Globus pallidus (tissue), 1 donor: ENCODE data around the gene KRTAP4-6.
"Not testable (repeated sequence)": the region's sequence is repeated elsewhere in the genome, so short reads cannot be mapped to it uniquely, and the experiment has no call there.

ENCODE experiments used
- DNase-seq: peaks from one replicate; pipeline ENCODE4 v3.0.0-alpha.2; 2015; ENCODE audit warnings: low spot score

Gene KRTAP4-6

DNA sequence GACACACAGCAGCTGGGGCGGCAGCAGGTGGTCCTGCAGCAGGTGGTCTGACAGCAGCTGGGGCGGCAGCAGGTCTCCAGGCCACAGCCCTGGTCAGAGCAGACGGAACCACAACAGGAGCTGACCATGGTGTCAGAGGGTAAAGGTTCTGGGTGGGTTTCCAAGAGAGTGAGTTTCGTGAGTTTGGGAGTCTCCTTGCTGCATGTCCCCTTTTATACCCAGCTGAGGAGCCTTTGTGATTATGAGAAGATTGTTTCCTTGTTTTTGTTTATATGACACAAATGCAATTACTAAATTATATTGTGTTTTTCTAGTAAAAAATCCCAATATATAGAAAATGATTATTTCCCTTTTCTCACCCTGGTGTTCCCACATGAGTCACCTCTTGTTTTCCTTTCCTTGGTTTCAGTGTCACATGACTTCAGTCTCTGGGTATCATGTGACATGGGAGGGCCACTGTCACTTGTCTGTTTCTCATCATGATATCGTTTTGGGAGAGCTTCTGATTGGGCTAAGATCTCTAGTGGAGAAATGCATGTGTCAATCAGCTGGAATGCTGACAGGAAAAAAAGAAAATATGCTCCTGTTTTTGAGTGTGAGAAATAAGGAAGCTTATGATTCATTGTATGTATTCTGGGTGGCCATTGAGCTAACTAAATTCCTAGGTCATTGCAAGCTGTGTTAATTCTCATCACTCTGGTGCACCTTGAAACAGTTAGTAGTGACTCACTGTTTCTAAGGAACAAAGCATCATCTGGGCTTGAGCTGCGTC lies at the start of gene KRTAP4-6:
KRTAP4-6 (minus strand) TSS at position 185 of the 772 bp plus-strand sequence; CDS start at position 128, 57 bp downstream.
- DNase-seq = no peak

DNA sequence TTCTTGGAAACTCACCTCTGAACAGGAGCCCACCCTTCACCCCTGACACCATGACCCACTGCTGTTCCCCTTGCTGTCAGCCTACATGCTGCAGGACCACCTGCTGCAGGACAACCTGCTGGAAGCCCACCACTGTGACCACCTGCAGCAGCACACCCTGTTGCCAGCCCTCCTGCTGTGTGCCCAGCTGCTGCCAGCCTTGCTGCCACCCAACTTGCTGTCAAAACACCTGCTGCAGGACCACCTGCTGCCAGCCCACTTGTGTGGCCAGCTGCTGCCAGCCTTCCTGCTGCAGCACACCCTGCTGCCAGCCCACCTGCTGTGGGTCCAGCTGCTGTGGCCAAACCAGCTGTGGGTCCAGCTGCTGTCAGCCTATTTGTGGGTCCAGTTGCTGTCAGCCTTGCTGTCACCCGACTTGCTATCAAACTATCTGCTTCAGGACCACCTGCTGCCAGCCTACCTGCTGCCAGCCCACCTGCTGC lies 49.5 kb upstream of the KRTAP4-6 start, which contains the start of gene KRTAP9-1:
KRTAP9-1 (plus strand) TSS at position 51 of the 482 bp plus-strand sequence; CDS start at position 51, 0 bp downstream.
- not testable (repeated sequence) for DNase-seq

DNA sequence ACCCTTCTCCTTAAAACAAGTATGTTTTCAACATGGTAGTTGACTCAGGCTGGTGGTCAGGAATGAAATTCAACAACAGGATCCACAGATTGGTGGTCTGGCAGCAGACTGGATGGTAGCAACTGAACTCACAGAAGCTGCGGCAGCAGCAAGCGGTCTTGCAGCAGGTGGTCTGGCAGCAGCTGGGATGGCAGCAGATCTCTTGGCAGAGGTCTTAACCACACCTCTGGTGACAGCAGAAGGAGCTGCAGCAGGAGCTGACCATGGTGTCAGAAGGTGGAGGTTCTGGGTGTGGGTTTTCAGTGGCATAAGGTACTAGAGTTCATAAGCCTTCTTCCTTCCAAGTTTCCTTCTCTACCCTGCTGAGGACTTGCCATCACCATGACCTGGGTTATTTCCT lies 46.5 kb upstream of the KRTAP4-6 start:
- DNase-seq = no peak

DNA sequence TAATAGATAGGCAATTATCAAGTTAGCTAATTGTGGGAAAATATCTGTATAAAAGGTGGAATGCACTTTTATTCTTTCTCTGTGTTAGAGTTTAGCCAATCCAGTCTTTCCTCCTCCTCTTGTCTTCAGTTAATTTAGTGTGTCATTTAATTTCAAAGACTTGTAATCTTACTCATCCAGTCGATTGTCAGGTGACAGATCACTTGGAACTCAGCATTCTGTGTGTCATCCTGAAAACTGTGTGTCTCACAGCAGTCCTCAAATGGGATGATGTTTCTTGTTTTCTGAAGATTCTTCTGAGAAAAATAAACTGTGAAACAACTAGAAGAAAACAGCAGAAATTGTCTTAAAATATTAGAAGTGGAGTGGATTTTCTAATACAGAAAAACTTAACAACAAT lies 44.7 kb upstream of the KRTAP4-6 start:
- no peak for DNase-seq

DNA sequence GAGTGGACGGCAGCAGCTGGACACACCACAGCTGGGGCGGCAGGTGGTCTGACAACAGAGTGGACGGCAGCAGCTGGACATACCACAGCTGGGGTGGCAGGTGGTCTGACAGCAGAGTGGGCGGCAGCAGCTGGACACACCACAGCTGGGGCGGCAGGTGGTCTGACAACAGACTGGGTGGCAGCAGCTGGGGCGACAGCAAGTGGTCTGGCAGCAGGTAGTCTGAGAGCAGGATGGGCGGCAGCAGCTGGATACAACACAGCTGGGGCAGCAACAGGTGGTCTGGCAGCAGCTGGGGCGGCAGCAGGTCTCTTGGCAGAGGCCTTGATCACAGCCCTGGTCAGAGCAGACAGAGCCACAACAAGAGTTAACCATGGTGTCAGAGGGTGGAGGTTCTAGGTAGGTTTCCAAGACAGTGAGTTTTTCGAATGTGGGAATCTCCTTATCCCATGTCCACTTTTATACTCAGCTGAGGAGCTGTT lies 44.2 kb upstream of the KRTAP4-6 start, which contains the start of gene KRTAP4-1:
KRTAP4-1 (minus strand) TSS at position 432 of the 482 bp plus-strand sequence; CDS start at position 375, 57 bp downstream.
- no peak for DNase-seq

DNA sequence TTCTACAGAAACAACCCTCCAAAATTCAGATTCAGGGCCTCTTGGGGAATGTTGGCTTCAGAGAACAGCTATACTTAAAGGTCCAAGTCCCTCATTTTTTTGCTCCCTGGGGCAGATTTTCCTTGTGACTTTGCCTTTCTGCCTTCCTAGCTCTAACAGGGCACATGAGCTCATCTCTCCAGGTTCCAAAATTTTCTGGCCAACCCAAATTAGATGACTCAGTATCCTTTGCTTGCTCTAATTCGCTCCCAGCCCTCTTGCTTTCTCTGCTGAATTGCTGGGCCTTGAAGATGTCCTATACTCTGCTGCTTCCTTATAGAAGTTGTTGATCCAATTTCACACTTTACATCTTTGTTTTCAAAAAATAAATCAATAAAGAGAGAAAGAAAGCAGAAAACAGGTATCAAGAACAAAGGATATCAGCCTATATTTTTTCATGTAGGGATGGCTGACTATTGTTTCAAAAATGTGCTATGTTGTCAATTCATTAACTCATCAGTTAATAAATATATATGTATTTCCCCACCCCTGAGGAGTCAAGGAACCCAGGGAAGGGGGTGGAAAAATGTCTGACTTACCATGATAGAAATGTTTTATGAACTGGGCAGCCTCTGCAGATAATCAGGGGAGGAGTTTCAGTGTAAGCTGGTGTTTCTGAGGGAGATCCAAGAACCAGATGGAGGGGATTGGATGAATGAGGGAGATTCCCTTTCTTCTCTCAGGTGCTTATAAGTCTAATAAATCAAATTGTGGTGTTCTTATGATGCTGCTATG lies 38.7 kb upstream of the KRTAP4-6 start:
- DNase-seq = no peak

DNA sequence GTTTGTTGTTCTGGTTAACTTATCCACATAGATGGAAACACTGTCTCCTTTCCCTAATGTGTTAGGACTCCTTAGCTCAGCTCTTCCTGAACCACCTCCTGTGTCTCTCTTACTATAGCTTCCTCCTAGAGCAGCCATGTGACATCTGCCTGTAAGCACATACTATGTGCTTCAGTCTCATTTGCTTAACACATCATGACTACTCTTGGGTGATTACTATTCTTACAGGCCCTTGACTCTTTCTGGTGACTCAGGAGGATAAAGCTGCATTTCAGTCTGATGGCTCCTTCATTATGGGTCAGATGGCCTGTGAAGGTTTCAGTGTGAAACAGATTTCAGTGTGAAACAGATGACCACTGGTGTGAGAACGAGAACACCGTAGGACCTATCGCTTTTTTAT lies 38.0 kb upstream of the KRTAP4-6 start:
- no peak for DNase-seq

DNA sequence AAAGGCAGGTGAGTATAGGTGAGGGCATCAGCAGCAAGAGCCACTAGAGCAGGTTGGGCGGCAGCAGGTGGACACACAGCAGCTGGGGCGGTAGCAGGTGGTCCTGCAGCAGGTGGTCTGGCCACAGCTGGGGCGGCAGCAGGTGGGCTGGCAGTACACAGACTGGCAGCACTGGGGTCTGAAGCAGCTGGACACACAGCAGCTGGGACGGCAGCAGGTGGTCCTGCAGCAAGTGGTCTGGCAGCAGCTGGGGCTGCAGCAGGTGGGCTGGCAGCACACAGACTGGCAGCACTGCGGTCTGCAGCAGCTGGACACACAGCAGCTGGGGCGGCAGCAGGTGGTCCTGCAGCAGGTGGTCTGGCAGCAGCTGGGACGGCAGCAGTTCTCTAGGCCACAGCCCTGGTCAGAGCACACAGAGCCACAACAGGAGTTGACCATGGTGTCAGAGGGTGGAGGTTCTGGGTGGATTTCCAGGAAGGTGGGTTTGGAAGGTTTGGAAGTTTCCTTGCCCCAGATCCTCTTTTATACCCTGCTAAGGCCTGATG lies 37.5 kb upstream of the KRTAP4-6 start, which contains the start of gene KRTAP4-2:
KRTAP4-2 (minus strand) TSS at position 495 of the 545 bp plus-strand sequence; CDS start at position 438, 57 bp downstream.
- no peak for DNase-seq

DNA sequence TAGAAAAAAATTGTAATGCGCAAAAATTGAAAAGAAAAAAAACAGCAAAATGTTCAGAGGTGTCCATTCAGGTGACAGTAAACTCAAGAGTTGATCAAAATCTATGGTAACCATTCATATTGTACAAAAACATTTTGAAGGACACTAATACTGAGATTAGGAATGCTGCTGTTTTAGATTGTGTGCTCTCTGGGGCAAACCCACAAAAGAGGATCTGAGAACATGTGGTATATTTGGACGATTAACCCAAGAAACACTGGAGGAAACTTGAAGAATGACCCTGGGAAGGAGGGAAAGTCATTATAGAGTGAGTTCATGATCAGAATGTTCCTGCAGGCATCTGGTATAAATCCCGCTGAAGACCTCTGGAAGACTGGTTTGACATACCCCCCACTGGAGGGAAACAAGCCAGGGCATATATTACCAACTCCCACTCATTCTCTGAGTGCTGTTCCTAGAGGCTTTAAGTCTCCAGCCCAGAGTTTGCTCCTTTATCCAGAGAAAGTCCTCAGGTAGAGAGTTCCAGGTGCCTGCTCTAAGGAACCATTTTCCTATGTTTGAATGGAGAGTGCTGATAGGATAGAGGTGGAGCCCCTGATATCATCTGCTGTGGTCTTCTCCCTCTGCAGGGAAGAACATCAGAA lies 36.5 kb upstream of the KRTAP4-6 start:
- DNase-seq = no peak

DNA sequence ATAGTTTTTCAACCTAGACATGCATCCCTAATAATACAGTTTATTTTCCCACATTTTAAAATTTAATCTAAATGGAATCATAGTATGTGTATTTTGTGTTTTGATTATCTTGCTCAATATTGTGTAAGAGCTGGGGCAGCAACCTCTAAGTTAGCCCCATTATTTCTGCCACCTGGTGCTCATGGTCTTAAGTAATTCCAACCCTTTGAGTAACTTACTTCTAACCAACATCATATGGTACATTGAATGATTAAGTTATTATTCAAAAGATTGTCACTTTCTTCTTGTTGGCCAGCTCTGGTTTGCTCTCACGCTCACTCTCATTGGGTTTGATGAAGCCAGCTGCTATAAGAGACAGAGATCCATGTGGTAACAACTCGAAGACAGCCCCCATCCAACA lies 31.5 kb upstream of the KRTAP4-6 start:
- DNase-seq = no peak

DNA sequence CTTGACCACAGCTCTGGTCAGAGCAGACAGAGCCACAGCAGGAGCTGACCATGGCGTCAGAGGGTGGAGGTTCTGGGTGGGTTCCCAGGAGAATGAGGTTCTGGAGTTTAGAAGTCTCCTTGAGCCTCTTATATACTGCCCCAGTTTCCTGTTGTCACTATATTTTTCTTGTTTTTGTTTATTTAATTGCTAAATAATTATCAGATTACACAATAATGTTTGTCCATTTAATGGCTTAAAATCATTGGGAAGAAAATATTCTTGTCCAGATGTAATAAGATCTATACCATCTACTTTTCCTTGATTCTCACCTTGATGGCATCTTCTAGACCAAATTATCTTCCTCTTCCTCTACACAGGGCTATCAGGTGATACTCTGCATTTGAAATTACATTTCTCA lies 27.8 kb upstream of the KRTAP4-6 start, which contains the start of gene KRTAP4-3:
KRTAP4-3 (minus strand) TSS at position 101 of the 400 bp plus-strand sequence; CDS start at position 52, 49 bp downstream.
- no peak for DNase-seq

DNA sequence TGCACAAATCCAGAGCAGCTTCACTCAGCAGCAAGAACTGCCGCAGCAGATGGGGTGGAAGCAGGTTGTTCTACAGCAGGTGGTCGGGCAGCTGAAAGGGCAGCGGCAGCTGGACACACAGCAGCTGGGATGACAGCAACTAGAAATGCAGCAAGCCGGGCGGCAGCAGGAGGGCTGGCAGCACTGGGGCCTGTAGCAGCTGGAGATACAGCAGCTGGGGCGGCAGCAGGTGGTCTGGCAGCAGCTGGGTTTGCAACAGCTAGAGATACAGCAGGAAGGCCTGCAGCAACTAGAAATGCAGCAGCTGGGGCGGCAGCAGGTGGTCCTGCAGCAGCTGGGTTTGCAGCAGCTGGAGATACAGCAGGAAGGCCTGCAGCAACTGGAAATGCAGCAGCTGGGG lies 27.2 kb upstream of the KRTAP4-6 start:
- no peak for DNase-seq

DNA sequence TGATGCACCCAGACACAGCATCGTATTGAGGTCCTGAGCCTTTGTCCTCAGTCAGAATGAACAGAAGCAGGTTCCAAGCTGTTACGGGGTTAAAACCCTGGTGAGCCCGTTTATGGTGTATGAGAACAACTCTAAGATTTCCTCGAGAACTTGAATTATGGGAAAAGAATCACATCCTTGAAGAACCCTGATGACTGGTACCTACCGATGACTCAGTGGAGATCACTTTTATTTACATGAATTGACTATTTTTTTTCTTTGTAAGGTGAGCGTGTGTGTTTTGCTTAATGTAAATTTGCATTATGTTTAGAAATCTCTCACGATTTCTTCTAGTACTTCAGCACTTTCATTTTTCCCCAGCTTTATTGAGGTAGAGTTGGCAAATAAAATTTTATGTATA lies 23.5 kb upstream of the KRTAP4-6 start:
- no peak for DNase-seq

DNA sequence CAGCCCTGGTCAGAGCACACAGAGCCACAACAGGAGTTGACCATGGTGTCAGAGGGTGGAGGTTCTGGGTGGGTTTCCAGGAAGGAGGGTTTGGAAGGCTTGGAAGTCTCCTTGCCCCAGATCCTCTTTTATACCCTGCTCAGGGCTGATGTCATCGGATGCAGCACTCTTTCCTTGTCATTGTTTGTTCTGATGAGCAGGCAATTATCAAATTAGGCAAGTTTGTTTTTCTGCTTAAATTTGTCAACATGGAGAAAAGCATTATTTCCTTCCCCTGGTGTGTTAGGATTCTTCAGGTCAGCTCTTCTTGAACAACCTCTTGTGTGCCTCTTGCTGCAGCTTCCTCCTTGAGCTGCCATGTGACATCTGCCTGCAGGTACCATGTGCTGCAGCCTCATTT lies 20.3 kb upstream of the KRTAP4-6 start, which contains the start of gene KRTAP4-4:
KRTAP4-4 (minus strand) TSS at position 101 of the 400 bp plus-strand sequence; CDS start at position 44, 57 bp downstream.
- DNase-seq = no peak

DNA sequence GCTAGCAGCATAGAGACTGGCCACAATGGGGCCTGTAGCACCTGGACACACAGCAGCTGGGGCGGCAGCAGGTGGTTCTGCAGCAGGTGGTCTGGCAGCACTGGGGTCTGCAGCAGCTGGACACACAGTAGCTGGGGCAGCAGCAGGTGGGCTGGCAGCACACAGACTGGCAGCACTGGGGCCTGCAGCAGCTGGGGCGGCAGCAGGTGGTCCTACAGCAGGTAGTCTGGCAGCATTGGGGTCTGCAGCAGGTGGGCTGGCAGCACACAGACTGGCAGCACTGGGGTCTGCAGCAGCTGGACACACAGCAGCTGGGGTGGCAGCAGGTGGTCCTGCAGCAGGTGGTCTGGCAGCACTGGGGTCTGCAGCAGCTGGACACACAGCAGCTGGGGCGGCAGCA lies 19.8 kb upstream of the KRTAP4-6 start:
- DNase-seq = not testable (repeated sequence)

DNA sequence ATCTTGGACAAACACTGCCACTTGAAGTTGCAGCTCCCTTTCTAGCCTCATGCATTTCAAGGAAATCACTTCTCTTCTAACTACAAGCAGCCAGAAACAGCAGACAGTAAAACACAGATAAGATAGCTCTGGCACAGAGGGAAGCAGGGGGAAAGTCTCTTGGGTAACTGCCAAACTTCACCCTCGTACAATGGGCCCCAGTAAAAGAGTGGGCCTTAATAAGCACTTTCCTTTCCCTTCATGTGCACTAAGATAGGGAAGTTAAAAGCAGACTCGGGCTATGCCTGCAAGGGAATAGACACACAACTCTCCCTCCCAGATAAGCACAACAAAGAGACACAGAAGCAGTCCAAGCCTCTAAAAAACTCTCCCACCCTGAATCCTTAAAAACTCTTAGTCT lies 13.5 kb upstream of the KRTAP4-6 start:
- DNase-seq = peak; percentile 50

DNA sequence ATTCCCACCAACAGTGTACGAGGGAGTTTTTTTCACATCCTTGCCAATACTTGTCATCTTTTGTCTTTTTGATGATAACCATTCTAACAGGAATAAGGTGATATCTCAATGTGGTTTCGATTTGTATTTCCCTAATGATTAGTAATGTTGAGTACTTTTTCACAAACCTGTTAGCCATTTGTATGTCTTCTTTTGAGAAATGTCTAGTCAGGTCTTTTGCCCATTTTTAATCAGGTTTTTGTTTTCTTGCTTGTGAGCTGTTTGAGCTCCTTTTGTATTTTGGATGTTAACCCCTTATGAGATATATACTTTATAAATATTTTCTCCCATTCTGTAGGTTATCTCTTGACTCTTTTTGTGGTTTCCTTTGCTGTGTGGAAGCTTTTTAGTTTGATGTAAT lies 11.2 kb upstream of the KRTAP4-6 start:
- no peak for DNase-seq

DNA sequence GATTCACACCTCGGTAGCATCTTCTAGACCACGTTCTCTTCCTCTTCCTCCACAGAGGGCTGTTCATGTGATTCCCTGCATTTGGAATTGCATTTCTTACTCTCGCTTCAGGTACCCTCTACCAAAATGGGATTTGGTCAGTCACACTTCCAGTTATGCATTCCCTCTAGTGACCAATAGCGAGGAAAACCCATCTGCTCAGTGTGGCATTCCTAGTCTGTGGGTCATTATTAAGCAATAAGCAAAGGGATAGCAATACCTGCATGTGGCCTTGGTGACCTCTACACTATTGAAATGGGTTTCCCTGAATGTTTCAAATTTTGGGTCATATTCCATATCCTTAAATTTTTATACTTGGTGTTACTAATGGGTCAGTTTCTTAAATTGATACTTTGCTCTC lies 9.7 kb upstream of the KRTAP4-6 start:
- no peak for DNase-seq

DNA sequence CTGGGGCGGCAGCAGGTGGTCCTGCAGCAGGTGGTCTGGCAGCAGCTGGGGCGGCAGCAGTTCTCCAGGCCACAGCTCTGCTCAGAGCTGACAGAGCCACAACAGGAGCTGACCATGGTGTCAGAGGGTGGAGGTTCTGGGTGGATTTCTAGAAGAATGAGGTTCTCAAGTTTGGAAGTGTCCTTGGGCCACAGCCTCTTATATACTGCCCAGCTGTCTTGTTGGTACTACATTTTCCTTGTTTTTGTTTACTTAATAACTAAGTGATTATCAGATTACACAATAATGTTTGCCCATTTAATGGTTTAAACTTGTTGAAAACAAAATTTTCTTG lies 9.3 kb upstream of the KRTAP4-6 start, which contains the start of gene KRTAP4-5:
KRTAP4-5 (minus strand) TSS at position 174 of the 334 bp plus-strand sequence; CDS start at position 116, 58 bp downstream.
- DNase-seq = no peak

DNA sequence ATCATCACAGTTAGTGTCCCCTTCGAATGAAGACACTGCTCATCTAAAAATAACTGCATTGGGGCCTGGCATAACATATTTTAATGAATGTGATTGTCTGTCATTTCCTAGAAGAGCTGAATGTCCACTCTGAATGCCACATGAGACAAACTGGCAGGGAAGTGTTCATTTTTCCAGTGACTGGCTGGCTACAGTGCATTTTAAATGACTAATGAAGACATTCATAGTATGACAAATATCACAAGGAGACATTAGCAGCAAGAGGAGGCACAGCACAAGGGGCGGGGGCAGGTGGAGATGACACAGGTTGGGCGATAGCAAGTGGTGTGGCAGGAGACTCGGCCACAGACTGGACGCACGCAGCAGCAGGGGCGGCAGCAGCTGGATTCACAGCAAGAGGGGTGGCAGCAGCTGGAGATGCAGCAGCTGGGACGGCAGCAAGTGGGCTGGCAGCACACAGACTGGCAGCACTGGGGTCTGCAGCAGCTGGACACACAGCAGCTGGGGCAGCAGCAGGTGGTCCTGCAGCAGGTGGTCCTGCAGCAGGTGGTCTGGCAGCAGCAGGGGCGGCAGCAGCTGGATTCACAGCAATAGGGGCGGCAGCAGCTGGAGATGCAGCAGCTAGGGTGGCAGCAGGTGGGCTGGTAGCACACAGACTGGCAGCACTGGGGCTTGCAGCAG lies 8.8 kb upstream of the KRTAP4-6 start:
- not testable (repeated sequence) for DNase-seq
